Esophagus muscularis mucosa (tissue), 4 donors: Measurements from ENCODE around the gene ASB1. TPM values are rescaled to one million over a fixed set of nuclear protein-coding genes. Genes with fewer than 3 reads are reported as not detected.

ENCODE experiments used
- DNase-seq: peaks from one replicate; pipeline ENCODE4 v3.0.0-alpha.2; 2017; ENCODE audit errors: extremely low spot score
- H3K27ac ChIP-seq, 4 donors: fragments of 200-600 bp; sonication (generic); replicated peaks in 1 of 4; 1 replicate in 3 of 4; 2 replicates in 1 of 4; pipeline ENCODE4 v1.5.1; 2016 to 2019; ENCODE audit warnings: mild to moderate bottlenecking in 1 of 4
- H3K27me3 ChIP-seq, 4 donors: fragments of 200-600 bp; sonication (generic); one replicate each; pipeline versions ENCODE4 v1.5.1 to v1.6.0; 2016 to 2019
- H3K36me3 ChIP-seq, 4 donors: fragments of 200-600 bp; sonication (generic); one replicate each; pipeline ENCODE4 v1.5.1; 2016 to 2019
- H3K4me1 ChIP-seq, 4 donors: fragments of 200-600 bp; sonication (generic); one replicate each; pipeline ENCODE4 v1.5.1; 2016 to 2019
- H3K4me3 ChIP-seq, 4 donors: fragments of 200-600 bp; sonication (generic); 1 replicate in 2 of 4; 2 replicates in 2 of 4; pipeline ENCODE4 v1.5.1; 2016 to 2019; ENCODE audit warnings: mild to moderate bottlenecking in 4 of 4, moderate library complexity in 1 of 4
- H3K9me3 ChIP-seq, 4 donors: fragments of 200-600 bp; sonication (generic); 1 replicate in 3 of 4; 2 replicates in 1 of 4; pipeline ENCODE4 v1.5.1; 2016 to 2019
- EP300 ChIP-seq: sonication (generic); formaldehyde crosslinking; IDR thresholded peaks from one replicate; pipeline ENCODE4 v1.6.1; 2017; ENCODE audit warnings: antibody characterized with exemption
- POLR2A ChIP-seq: fragments of 450-650 bp; IDR thresholded peaks from one replicate; pipeline ENCODE4 v1.6.1; 2017; ENCODE audit warnings: antibody characterized with exemption, moderate library complexity, mild to moderate bottlenecking, low read depth
- POLR2AphosphoS5 ChIP-seq, 2 donors: sonication (generic); formaldehyde crosslinking; IDR thresholded peaks; one replicate each; pipeline ENCODE4 v1.6.1; 2017; ENCODE audit warnings: antibody characterized with exemption in 2 of 2
- WGBS: methylation state at CpG from one replicate; pipeline ENCODE4 v1.1.5; 2018; 5-methylcytosine and 5-hydroxymethylcytosine counted together
- intact Hi-C: fragments of 100-400 bp; cut with DNase I; formaldehyde crosslinking; loops from one replicate; pipeline ENCODE4 v1.15.1; 2023
- total RNA-seq, 4 donors: library from RNA; depleted of rRNA; stranded (reverse); fragments of >200 nt; gene quantifications; one replicate each; pipeline versions ENCODE4 v1.1.0 to v1.2.1, GENCODE V29; 2016
- TF ChIP-seq, protein P1 (sequence below), 3 experiments: fragments of 200-600 bp in 2 of 3; fragments of 450-650 bp in 1 of 3; sonication (generic) in 2 of 3; IDR thresholded peaks; one replicate each; pipeline ENCODE4 v1.5.1; 2017 to 2019; ENCODE audit warnings: antibody characterized with exemption in 3 of 3, mild to moderate bottlenecking in 2 of 3, moderate library complexity in 1 of 3

ASB1 gene
- total RNA-seq, 4 donors from 2014 or later, result 19.9 to 42.1 (median 33.9) TPM

DNA sequence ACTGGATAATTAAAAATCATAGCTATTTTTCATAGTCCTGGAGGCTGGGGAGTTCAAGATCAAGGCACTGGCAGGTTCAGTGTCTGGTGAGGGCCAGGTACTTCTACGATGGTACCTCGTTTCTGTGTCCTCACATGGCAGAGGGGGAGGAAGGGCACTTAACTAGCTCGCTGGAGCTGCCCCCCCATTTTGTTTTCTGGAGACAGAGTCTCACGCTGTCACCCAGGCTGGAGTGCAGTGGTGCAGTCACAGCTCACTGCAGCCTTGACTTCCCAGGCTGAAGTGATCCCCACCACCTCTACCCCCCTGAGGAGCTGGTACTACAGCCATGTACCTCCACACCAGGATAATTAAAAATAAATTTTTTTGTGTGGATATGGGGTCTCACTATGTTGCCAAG is 40.3 kb downstream of the ASB1 start:
- Histone ChIP-seq H3K4me1 (no peaks in the 10 kb centered on the region), H3K9me3 (peaks cover 0 to 3% (median 0%) of the 10 kb centered on the region in 4 donors), H3K36me3 (no peaks in the 10 kb centered on the region), H3K4me3 (no peak overlapping the region), H3K27me3 (no peaks in the 10 kb centered on the region), H3K27ac (no peak overlapping the region)
- intact Hi-C loops, result no loop called here
- peak; percentile 57 for DNase-seq
- TF ChIP-seq EP300, result no peak
- TF ChIP-seq, protein P1, sequence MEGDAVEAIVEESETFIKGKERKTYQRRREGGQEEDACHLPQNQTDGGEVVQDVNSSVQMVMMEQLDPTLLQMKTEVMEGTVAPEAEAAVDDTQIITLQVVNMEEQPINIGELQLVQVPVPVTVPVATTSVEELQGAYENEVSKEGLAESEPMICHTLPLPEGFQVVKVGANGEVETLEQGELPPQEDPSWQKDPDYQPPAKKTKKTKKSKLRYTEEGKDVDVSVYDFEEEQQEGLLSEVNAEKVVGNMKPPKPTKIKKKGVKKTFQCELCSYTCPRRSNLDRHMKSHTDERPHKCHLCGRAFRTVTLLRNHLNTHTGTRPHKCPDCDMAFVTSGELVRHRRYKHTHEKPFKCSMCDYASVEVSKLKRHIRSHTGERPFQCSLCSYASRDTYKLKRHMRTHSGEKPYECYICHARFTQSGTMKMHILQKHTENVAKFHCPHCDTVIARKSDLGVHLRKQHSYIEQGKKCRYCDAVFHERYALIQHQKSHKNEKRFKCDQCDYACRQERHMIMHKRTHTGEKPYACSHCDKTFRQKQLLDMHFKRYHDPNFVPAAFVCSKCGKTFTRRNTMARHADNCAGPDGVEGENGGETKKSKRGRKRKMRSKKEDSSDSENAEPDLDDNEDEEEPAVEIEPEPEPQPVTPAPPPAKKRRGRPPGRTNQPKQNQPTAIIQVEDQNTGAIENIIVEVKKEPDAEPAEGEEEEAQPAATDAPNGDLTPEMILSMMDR (IDR thresholded peaks at IDR 0.05), result no peak
- no peak for TF ChIP-seq POLR2AphosphoS5 (IDR thresholded peaks at IDR 0.05)
- TF ChIP-seq POLR2A, result no peak
- WGBS, result 94% methylated on average over 4 of the region's 4 CpGs

DNA sequence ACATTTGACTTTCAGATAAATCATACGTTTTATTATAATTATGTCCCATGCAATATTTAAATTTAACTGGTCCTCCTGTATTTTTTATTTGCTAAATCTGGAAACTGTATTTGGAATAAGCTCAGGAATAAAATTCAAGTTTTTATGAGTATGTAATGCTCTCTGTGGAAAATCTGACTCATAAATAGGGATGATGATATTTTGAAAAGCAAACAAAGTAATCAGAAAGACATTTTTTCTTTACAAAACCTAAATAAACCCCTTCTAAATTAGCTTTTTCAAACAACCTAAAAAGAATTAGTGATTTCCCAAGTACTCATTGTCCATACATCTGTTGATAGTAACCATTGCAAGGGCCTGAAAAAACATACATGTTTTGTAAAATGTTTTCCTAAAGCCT is 41.1 kb downstream of the ASB1 start:
- H3K9me3 ChIP-seq, result peaks cover 0 to 4% (median 3%) of the 10 kb centered on the region in 4 donors
- DNase-seq, result no peak
- H3K27me3 ChIP-seq, result no peaks in the 10 kb centered on the region
- no peak overlapping the region for H3K4me3 ChIP-seq
- TF ChIP-seq POLR2A, result no peak
- H3K36me3 ChIP-seq, result no peaks in the 10 kb centered on the region
- WGBS, result 52% methylated on average over 1 of the region's 1 CpG
- intact Hi-C loops, result no loop called here
- no peak overlapping the region for H3K27ac ChIP-seq
- no peaks in the 10 kb centered on the region for H3K4me1 ChIP-seq

DNA sequence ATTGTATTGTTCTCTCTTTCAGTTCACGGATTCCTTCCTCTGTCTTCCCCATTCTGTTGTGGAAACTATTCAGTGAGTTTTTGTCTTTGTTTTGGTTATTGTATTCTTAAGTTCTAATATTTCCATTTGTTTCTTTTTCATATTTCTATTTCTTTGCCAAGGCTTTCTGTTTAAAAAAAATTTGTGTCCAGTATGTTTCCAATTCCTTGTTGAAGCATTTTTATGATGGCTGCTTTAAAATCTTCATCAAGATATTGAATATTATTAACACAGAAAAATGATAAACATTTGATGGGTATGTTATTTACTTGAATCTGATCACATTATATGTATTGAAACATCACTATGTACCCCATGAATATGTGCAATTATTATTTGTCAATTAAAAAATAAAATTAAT is 42.4 kb downstream of the ASB1 start:
- H3K36me3 ChIP-seq, result no peaks in the 10 kb centered on the region
- H3K4me1 ChIP-seq, result no peaks in the 10 kb centered on the region
- no peak for TF ChIP-seq POLR2AphosphoS5 (IDR thresholded peaks at IDR 0.05)
- TF ChIP-seq EP300, result no peak
- TF ChIP-seq, protein P1 (IDR thresholded peaks at IDR 0.05), result no peak
- no peak for TF ChIP-seq POLR2A
- H3K27ac ChIP-seq, result no peak overlapping the region
- WGBS, result 81% methylated on average over 1 of the region's 1 CpG
- H3K27me3 ChIP-seq, result no peaks in the 10 kb centered on the region
- H3K4me3 ChIP-seq, result no peak overlapping the region
- no peak for DNase-seq
- H3K9me3 ChIP-seq, result peaks cover 0 to 16% (median 12%) of the 10 kb centered on the region in 4 donors
- intact Hi-C loops, result no loop called here

DNA sequence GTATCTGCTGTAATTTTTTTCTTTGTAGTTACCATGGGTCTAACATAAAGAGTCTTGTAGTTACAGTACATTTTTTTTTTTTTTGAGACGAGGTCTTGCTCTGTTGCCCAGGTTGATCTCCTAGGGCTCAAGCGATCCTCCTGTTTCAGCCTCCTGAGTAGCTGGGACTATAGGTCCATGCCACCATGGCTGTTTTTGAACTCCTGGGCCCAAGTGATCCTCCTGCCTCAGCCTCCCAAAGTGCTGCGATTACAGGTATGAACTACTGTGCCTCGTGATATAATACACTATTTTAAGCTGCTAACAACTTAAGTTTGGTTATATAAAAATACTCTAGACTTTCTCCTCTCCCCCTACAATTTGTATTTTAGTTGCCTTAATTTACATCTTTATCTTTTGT is 46.3 kb downstream of the ASB1 start:
- no peak for TF ChIP-seq EP300
- TF ChIP-seq, protein P1 (IDR thresholded peaks at IDR 0.05), result no peak
- H3K4me1 ChIP-seq, result no peaks in the 10 kb centered on the region
- intact Hi-C loops, result no loop called here
- no peak overlapping the region for H3K4me3 ChIP-seq
- H3K9me3 ChIP-seq, result peaks cover 0 to 20% (median 12%) of the 10 kb centered on the region in 4 donors
- H3K27me3 ChIP-seq, result no peaks in the 10 kb centered on the region
- no peak overlapping the region for H3K27ac ChIP-seq
- peak; percentile 64 for DNase-seq
- WGBS, result 96% methylated on average over 4 of the region's 4 CpGs
- no peaks in the 10 kb centered on the region for H3K36me3 ChIP-seq

DNA sequence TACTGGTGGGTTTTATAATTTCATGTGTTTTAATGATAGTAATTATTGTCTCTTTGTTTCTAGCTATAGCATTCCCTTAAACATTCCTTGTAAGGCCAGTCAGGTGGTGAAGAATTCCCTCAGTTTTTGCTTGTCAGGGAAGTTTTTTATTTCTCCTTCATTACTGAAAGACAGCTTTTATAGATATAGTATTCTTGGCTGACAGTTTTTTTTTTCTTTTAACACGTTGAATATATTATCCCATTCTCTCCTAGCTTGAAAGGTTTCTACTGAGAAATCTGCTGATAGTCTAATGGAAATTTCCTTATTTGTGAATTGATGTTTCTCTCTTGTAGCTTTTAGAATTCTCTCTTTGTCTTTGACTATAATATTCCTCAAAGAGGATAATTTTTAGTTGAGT is 46.8 kb downstream of the ASB1 start:
- TF ChIP-seq EP300 (no peak), POLR2A (no peak), POLR2AphosphoS5 (IDR thresholded peaks at IDR 0.05) (no peak)
- TF ChIP-seq, protein P1 (IDR thresholded peaks at IDR 0.05), result no peak

More for the DNA sequence above, 46.8 kb downstream of the ASB1 start:
- Histone ChIP-seq H3K4me3 (no peak overlapping the region), H3K27me3 (no peaks in the 10 kb centered on the region), H3K9me3 (peaks cover 0 to 20% (median 14%) of the 10 kb centered on the region in 4 donors), H3K36me3 (no peaks in the 10 kb centered on the region), H3K27ac (no peak overlapping the region), H3K4me1 (no peaks in the 10 kb centered on the region)
- WGBS, result 90% methylated on average over 1 of the region's 1 CpG
- intact Hi-C loops, result no loop called here
- DNase-seq, result no peak
